Suppressor macrophage treated with lipopolysaccharide for 1 hour (primary cell): ENCODE data around the gene TMEM121.

Experiments used
- DNase-seq, 3 donors: peaks; one replicate each; pipeline ENCODE4 v3.0.0-alpha.2; 2020 to 2022

Gene TMEM121

GRCh38 chr14:105498430-105499255, 27.7 kb upstream of the TMEM121 start:
- DNase-seq: no peak

GRCh38 chr14:105499256-105500035, 26.9 kb upstream of the TMEM121 start:
- no peak for DNase-seq

DNA sequence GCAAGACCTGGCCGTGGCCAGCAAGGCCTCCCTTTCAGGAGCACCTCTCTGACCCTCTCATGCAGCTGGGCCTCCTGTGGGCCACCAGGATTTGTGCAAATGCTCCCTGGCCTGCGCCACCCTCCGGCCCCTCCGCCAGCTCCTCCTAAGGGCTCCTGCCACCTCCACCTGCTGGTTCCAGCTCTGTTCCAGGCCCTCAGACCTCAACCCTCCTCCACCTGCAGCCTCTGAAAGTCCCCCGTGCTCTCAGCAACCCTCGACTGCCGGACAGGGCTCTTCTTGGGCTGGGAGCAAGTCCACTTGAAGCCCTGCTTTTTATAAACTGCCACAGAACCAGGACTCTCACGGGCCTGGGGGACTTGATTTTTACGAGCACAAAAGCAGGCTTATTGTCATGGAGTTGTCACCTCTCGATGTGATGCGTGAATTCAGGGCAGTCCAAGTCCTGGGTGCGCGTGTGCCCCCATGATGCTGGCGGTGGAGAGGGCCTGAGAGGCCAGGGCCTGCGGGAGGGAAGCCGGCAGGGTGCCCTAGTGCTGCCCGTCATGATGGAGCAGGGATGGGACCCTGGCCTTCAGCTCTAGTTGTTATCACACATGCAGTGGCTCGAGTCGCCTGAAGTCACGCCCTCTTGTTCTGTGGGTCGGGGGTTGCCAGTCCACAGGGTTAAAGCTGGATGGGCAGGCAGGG, 26.2 kb upstream of the TMEM121 start:
- no peak for DNase-seq

GRCh38 chr14:105500726-105501101, 25.7 kb upstream of the TMEM121 start:
- no peak for DNase-seq

GRCh38 chr14:105501504-105502291, 24.7 kb upstream of the TMEM121 start:
- no peak for DNase-seq

DNA sequence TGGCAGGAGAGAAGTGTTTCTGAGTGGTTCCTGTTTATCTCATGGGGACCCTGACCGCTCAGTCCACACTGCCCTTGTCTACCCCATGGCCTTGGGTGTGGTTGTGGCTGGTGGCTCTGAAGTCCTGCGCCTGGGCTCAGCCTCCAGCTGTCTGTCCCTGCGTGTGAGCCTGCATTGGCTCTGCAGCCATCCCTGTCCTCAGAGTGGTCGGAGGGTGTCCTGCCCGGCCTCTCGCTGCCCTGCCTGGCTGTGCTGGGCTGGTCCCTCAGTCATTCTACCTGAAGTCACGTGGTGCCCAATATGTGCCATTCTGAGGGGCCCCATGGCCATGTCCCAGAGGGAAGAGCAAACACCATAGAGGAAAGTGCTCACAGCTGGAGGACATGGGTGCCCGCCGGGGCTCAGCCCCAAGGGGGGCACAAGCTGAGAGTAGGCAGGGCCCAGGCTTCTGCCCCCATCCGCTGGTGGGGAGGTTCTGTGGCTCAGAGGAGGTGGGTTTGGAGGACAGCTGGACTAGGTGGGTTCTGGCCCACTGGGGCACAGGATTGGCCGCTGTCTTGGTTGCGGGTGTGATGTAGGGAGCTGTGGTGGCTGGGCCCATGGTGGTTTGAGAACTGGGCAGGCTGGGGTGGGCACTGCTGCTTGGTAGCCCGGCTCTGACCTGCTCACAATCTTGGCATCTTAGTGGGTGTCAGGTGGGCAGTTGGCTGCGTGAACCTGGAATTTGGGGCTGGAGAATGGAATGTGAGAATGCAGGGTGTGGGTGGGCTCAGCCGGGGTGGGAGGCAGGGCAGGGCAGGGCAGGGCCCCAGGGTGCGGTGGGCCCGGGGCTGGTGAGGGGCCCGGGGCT, 23.7 kb upstream of the TMEM121 start:
- DNase-seq: no peak

DNA sequence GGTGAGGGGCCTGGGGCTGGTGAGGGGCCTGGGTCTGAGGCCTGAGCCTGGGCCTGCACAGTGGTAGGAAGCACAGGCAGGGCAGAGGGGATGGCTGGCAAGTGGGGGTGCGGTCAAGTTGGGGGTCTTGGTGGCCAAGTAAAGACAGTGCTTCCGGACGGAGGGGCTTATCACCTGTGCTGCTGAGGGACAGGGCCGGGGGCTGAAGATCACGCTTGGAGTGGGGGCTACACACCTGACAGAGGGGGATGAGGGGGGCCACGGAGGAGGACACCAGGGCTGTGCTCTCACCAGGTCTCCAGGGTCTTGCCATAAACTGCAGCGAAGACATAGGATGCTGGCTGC, 23.1 kb upstream of the TMEM121 start:
- DNase-seq: no peak

DNA sequence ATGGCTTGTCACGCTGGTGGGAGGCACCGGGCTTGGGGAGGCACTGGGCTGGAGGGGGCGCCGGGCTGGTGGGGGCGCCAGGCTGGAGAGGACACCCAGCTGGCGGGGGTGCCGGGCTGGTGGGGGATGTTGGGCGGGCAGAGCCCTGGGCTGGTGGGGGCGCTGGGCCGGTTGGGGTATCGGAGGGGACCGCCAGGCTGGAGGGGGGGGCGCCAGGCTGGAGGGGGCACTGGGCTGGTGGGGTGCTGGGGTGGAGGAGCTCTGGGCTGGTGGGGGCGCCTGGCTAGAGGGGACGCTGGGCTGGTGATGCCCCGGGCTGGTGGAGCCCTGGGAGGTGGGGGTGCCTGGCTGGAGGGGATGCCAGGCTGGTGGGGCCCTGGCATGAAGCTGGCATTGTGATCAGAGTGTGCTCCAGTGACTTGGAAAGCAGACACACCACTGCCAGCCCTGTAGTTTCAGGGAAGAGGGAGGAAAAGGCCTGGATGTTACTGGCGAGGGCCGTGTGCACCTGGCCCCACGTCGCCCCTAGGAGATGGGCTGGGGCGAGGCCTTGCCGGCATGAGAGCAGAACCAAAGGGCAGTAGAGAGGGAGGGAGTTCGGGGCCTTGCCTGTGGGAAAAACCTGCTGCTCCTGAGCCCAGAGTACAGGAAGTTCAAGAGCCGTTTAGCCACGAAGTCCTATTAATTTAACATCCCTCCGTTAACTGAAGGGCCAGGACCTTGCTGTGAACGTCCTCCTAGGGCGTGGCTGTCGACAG, 22.3 kb upstream of the TMEM121 start:
- DNase-seq: no peak

- no peak for DNase-seq
Observed at GRCh38 chr14:105505101-105505500, 21.3 kb upstream of the TMEM121 start.

DNA sequence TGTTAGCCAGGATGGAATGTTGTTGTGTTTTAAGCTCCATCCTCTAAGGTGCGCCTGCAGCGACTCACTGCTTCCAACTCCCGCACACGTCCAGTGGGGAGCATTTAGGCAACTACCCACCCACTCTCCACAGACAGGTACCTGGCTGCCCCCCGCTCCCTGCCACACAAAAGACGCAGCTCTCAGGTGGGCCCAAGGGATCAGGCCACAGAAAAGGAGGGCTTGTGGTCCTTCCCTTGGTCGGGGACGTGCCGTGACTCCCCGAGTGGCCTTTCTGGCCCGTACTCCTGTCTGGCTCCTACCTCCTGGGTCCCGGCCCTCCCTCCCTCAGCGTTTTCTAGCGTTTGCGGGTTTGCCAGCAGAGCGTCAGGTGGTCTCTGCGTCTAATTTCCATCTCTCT, 19.1 kb upstream of the TMEM121 start:
- DNase-seq: no peak

DNA sequence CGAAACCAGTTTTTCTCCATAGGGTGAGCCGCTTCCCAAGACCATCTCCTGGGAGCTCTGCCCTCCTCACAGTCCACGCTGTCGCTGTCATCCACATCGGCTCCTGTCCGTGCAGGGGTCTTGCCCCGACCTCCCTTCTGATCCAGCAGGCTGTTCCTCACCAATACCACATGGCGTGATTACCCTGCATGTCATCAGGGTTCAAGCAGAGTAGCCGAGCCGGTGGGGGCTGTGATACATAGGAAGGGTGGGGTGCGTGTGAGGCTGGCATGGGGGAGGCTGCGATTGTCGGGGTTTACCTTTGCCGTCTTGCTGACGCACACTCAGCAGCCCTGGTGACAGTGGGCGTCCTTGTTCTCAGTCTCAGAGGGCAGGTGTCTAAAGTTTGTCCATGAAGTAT, 18.3 kb upstream of the TMEM121 start:
- no peak for DNase-seq

- DNase-seq: no peak
Observed at GRCh38 chr14:105508601-105509000, 17.8 kb upstream of the TMEM121 start.

DNA sequence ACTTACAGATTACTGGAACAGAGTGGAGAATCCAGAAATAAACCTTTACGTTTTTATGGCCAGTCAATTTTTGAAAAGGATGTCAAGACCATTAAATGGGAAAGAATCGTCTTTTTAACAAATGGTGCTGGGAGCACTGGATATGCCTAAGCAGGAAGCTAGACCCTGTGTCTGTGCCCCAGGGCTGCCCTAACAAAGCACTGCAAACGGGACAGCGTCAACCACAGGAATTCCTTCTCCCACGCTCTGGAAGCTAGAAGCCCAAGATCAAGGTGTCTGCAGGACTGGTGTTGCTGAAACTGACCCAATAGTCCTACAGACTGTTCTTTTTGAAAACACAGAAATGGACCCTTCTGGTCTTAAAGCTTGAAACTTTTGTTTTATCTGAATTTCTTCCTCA, 9.3 kb upstream of the TMEM121 start:
- DNase-seq: no peak

GRCh38 chr14:105519946-105520698, 6.3 kb upstream of the TMEM121 start:
- no peak for DNase-seq

GRCh38 chr14:105525326-105525725, 1.1 kb upstream of the TMEM121 start:
- DNase-seq: no peak

GRCh38 chr14:105526776-105527380, 495 bp downstream of the TMEM121 start:
- DNase-seq: no peak

DNA sequence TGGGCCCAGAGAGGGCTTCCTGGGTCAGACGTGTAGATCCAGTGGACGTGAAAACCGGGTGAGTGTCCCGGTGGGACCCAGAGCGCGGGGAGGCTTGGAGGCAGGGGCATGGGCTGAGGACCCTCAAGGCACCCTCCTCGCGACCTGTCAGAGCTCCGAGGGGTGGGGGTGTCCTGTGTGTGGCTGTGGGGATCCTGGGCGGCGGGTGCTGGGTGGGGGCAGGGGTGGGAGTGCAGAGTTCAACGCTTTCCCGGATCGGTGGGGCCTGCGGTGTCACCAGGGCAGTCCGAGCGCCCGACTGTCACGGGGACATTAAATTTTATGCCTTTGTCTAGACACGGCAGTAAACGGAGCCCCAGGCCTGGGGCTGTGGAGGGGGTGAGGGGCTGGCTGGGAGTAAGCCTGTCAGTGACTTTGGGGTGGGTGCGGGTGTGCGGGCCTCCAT, 1.0 kb downstream of the TMEM121 start:
- DNase-seq: no peak

- peak; percentile 77 to 92 (median 89) for DNase-seq
Observed at GRCh38 chr14:105527826-105528585, 1.6 kb downstream of the TMEM121 start.
